PC-3 (cell line): Measurements from ENCODE around the gene CD1D.
"Not testable (repeated sequence)": the region's sequence is repeated elsewhere in the genome, so short reads cannot be mapped to it uniquely, and the experiment has no call there.

ENCODE experiments used
- CTCF ChIP-seq: fragments of 300-600 bp; sonication (generic); conservative IDR thresholded peaks from 2 replicates; pipeline ENCODE4 v1.5.1; 2017; ENCODE audit warnings: antibody characterized with exemption, low read depth, mild to moderate bottlenecking, low read length
- EZH2 ChIP-seq: fragments of 300-600 bp; sonication (generic); IDR thresholded peaks from one replicate; pipeline ENCODE4 v1.6.1; 2017; ENCODE audit warnings: antibody characterized with exemption, mild to moderate bottlenecking, low read length; ENCODE audit not compliant: unreplicated experiment

- TF ChIP-seq CTCF, EZH2: not testable (repeated sequence)
Measured at GRCh38 chr1:158176849-158177699, 3.6 kb upstream of the CD1D start.
